Skin epidermis (tissue), 12 donors: ENCODE results near the gene BROX.

ENCODE experiments used
- H3K27ac ChIP-seq, 21 experiments: fragments of 200-600 bp; sonication (generic) in 11 of 21; one replicate each; pipeline ENCODE4 v1.5.0; 2020; ENCODE audit warnings: mild to moderate bottlenecking in 3 of 21, inconsistent platforms in 2 of 21, moderate library complexity in 2 of 21
- H3K4me3 ChIP-seq, 7 experiments: fragments of 200-600 bp; sonication (generic) in 2 of 7; one replicate each; pipeline ENCODE4 v1.5.0; 2020; ENCODE audit warnings: inconsistent platforms in 2 of 7, mild to moderate bottlenecking in 2 of 7, moderate library complexity in 1 of 7

The BROX gene

DNA sequence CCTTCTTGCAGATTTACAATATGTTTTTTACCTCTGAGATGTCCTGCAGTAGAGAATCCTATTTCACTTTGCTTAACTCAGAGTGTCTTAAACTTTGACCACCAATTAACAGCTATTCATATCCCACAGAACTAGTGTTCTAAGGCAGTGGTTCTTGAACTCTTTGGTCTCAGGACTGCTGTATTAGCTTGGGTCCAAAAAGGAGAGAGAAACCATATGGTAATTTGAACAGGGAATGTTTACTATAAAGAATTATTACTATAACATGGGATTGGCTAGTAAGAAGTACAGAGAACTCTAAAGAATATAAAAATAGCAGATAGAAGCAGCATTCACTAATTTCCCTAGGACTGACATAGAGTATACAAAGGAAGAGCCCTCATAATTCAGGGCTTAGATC, 56.2 kb downstream of the BROX start:
- Histone ChIP-seq H3K27ac (no peak overlapping the region), H3K4me3 (no peak overlapping the region)

DNA sequence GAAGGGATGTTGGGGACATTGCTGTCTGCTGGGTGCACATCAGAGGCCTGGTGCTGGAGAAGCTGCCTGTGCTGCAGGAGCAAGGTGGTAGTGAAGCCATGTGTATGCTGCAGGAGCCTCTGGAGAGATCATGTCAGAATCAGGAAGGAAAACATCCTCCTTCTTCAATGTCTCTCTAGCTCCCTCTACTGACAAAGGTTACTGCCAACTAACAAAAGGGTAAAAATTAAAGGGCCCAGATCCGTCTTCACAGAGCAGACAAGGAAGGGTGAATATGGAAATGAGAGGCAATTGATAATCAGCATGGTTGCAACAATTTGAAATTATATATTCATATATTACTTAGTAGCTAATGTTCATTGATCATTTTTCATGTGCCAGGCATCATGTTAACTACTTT, 56.8 kb downstream of the BROX start:
- Histone ChIP-seq H3K4me3 (no peak overlapping the region), H3K27ac (no peak overlapping the region)

- Histone ChIP-seq H3K27ac (peak overlapping the region in 1 of 21 experiments; percentile 42), H3K4me3 (no peak overlapping the region)
Measured at GRCh38 chr1:222769971-222770620, 57.7 kb downstream of the BROX start.

GRCh38 chr1:222772996-222773379, 60.6 kb downstream of the BROX start:
- peak overlapping the region in 15 of 21 experiments; percentile 1 to 74 (median 51) for H3K27ac ChIP-seq
- no peak overlapping the region for H3K4me3 ChIP-seq

GRCh38 chr1:222777463-222777862, 65.1 kb downstream of the BROX start:
- Histone ChIP-seq H3K4me3 (no peak overlapping the region), H3K27ac (peak overlapping the region in 1 of 21 experiments; percentile 56)

DNA sequence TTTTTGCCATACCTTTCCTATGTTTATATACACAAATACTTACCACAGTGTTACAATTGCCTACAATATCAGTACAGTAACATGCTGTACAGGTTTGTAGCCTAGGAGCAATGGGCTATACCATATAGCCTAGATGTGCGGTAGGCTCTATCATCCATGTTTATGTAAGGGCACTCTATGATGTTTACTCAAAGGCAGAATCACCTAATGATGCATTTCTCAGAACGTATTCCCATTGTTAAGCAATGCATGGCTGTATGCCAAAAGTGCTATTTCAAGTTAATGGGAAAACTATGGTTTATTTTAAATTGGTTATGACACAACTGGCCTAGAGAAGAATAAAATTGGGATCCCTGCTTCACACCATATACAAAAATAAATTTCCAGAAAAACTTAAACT, 65.6 kb downstream of the BROX start:
- peak overlapping the region in 1 of 21 experiments; percentile 56 for H3K27ac ChIP-seq
- no peak overlapping the region for H3K4me3 ChIP-seq

DNA sequence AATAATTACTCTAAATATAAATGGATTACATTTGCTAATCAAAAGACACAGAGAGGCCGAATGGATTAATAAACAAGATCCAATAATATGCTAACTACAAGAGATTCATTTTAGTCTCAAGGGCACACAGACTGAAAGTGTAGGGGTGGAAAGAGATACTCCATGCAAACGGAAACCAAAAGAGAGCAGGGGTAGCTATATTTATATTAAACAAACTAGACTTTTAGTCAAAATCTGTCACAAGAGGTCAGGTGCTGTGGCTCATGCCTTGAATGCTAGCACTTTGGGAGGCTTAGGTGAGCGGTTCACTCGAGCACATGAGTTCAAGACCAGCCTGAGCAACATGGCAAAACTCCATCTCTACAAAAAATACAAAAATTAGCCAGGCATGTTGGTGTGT, 68.9 kb downstream of the BROX start:
- H3K4me3 ChIP-seq, result no peak overlapping the region

GRCh38 chr1:222783051-222783450, 70.7 kb downstream of the BROX start:
- Histone ChIP-seq H3K27ac (no peak overlapping the region), H3K4me3 (no peak overlapping the region)

More for the DNA sequence above, 68.9 kb downstream of the BROX start:
- no peak overlapping the region for H3K27ac ChIP-seq

DNA sequence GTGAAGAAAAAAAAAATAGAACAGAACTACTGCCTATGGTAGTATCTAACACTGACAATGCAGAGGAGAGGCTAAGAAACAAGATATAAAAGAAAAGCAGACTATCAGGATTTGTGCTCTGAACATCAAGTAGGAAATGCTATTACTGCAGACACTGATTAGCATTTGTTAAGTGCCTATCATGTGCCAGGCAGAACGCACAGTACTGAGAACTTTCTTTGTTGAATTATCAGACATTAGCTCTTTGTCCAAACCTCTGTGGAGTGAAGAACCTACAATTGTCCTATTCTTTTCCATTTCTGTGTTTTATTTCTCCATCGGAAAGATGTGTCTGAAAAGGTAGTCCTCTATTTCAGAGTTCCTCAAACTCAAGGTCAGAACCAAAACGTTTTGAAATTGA, 72.0 kb downstream of the BROX start:
- Histone ChIP-seq H3K27ac (no peak overlapping the region), H3K4me3 (no peak overlapping the region)
